Dendritic cell treated with granulocyte-macrophage colony-stimulating factor and Interleukin-4, amounts not matched to agents 40 ng/mL and 50 ng/mL, for 4 days (primary cell): ENCODE measurements around the gene ANKRD30B.
"Not testable (repeated sequence)": the region's sequence is repeated elsewhere in the genome, so short reads cannot be mapped to it uniquely, and the experiment has no call there.

Experiments
- H3K27ac Mint-ChIP-seq: one replicate; pipeline ENCODE4 v1.8.0; 2022; ENCODE audit warnings: mild to moderate bottlenecking, mixed read lengths
- H3K27me3 Mint-ChIP-seq: one replicate; pipeline ENCODE4 v1.8.0; 2022; ENCODE audit warnings: mild to moderate bottlenecking, mixed read lengths
- H3K36me3 Mint-ChIP-seq: one replicate; pipeline ENCODE4 v1.8.0; 2022; ENCODE audit warnings: low read depth, mixed read lengths
- H3K4me1 Mint-ChIP-seq: one replicate; pipeline ENCODE4 v1.8.0; 2022; ENCODE audit warnings: low read depth, mixed read lengths
- H3K4me3 Mint-ChIP-seq: one replicate; pipeline ENCODE4 v1.8.0; 2022; ENCODE audit warnings: mild to moderate bottlenecking, moderate library complexity, mixed read lengths
- H3K9me3 Mint-ChIP-seq: one replicate; pipeline ENCODE4 v1.8.0; 2022; ENCODE audit warnings: mixed read lengths
- intact Hi-C: fragments of 100-400 bp; cut with micrococcal nuclease; formaldehyde crosslinking; loops from one replicate; pipeline ENCODE4 v1.15.0; 2022

The ANKRD30B gene, protein sequence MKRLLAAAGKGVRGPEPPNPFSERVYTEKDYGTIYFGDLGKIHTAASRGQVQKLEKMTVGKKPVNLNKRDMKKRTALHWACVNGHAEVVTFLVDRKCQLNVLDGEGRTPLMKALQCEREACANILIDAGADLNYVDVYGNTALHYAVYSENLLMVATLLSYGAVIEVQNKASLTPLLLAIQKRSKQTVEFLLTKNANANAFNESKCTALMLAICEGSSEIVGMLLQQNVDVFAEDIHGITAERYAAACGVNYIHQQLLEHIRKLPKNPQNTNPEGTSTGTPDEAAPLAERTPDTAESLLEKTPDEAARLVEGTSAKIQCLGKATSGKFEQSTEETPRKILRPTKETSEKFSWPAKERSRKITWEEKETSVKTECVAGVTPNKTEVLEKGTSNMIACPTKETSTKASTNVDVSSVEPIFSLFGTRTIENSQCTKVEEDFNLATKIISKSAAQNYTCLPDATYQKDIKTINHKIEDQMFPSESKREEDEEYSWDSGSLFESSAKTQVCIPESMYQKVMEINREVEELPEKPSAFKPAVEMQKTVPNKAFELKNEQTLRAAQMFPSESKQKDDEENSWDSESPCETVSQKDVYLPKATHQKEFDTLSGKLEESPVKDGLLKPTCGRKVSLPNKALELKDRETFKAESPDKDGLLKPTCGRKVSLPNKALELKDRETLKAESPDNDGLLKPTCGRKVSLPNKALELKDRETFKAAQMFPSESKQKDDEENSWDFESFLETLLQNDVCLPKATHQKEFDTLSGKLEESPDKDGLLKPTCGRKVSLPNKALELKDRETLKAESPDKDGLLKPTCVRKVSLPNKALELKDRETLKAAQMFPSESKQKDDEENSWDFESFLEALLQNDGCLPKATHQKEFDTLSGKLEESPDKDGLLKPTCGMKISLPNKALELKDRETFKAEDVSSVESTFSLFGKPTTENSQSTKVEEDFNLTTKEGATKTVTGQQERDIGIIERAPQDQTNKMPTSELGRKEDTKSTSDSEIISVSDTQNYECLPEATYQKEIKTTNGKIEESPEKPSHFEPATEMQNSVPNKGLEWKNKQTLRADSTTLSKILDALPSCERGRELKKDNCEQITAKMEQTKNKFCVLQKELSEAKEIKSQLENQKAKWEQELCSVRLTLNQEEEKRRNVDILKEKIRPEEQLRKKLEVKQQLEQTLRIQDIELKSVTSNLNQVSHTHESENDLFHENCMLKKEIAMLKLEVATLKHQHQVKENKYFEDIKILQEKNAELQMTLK (N-terminal part only)

GRCh38 chr18:14747513-14748474 lies at the start of gene ANKRD30B:
Gene ANKRD30B, plus strand, starts transcription at chr18:14748172. Its CDS starts 248 bp downstream, at chr18:14748420.
- Mint-ChIP-seq H3K27ac (no peak within 1 kb of the TSS), H3K27me3 (peaks cover 14% of the 10 kb centered on the region), H3K4me1 (no peaks in the 10 kb centered on the region), H3K9me3 (peaks cover 7% of the 10 kb centered on the region), H3K4me3 (no peak within 1 kb of the TSS), H3K36me3 (no peaks in the 10 kb centered on the region)
- intact Hi-C loops, result no loop called here

DNA sequence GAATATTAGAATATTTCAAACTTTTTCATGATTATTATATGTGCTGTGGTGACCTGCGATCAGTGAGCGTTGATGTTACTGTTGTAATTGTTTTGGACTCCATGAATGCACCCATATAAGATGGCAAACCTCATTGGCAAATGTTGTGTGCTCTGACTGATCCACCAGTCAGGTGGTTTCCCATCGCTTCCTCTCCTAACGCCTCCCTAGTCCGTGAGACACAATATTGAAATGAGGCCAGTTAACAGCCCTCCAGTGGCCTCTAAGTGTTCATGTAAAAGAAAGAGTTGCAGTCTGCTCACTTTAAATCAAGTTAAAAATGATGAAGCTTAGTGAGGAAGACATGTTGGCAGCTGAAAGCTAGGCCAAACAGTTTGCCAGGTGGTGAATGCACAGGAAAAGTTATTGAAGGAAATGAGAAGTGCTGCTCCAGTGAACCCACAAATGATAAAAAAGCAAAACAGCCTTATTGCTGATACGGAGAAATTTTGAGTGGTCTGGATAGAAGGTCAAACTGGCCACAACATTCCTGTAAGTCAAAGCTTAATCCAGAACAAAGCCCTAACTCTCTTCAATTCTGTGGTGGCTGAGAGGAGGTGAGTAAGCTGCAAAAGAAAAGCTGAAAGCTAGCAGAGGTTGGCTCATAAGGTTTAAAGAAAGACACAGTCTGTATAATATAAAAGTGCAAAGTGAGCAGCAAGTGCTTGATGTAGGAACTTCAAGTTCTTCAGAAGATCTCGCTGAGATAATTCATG lies 46.5 kb upstream of the ANKRD30B start:
- H3K27ac Mint-ChIP-seq, H3K27me3 Mint-ChIP-seq, H3K9me3 Mint-ChIP-seq, H3K4me3 Mint-ChIP-seq, intact Hi-C loops, H3K36me3 Mint-ChIP-seq, H3K4me1 Mint-ChIP-seq: not testable (repeated sequence)

GRCh38 chr18:14709761-14710160 lies 38.2 kb upstream of the ANKRD30B start:
- H3K4me3 Mint-ChIP-seq, H3K9me3 Mint-ChIP-seq, intact Hi-C loops, H3K27me3 Mint-ChIP-seq, H3K27ac Mint-ChIP-seq, H3K36me3 Mint-ChIP-seq, H3K4me1 Mint-ChIP-seq: not testable (repeated sequence)

GRCh38 chr18:14721569-14721968 lies 26.4 kb upstream of the ANKRD30B start:
- intact Hi-C loops, H3K27ac Mint-ChIP-seq, H3K9me3 Mint-ChIP-seq, H3K4me3 Mint-ChIP-seq, H3K4me1 Mint-ChIP-seq, H3K27me3 Mint-ChIP-seq, H3K36me3 Mint-ChIP-seq: not testable (repeated sequence)

DNA sequence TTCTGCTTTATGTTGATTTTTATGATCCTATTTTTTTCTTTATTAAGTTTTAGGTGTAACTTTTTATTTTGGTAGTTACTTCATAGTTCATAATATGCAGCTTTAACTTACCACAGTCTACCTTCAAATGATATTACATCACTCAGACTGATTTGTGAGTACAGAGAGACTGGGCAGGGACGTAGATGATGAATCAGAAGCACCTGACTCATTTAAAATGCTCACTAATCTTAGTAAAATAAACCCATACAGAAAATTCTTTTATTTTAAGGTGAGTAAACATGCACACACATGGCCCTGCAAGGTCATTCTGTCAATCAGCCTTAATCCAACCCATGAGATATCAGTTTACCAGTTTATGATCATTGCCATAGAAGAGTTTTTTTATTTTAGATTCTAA lies 8.9 kb upstream of the ANKRD30B start:
- H3K36me3 Mint-ChIP-seq, intact Hi-C loops, H3K27me3 Mint-ChIP-seq, H3K9me3 Mint-ChIP-seq, H3K4me3 Mint-ChIP-seq, H3K27ac Mint-ChIP-seq, H3K4me1 Mint-ChIP-seq: not testable (repeated sequence)

GRCh38 chr18:14746897-14747296 lies 1.1 kb upstream of the ANKRD30B start:
- Mint-ChIP-seq H3K4me3 (no peak overlapping the region), H3K4me1 (no peaks in the 10 kb centered on the region), H3K36me3 (no peaks in the 10 kb centered on the region), H3K27me3 (peaks cover 14% of the 10 kb centered on the region), H3K27ac (no peak overlapping the region), H3K9me3 (peaks cover 7% of the 10 kb centered on the region)
- intact Hi-C loops, result no loop called here

DNA sequence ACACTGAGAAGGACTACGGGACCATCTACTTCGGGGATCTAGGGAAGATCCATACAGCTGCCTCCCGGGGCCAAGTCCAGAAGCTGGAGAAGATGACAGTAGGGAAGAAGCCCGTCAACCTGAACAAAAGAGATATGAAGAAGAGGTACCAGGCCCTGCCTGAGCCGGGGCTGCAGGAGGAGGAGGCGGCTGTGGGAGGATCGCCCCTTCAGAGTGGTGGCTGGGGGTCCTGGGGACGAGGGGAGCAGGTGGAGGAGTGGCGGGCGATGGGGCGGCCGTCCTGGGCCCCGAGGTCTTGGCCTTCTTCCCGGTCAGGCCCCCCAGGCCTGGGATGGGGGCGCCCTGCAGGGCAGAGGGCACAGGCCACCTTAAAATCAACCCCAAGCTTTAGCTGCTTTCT lies 524 bp downstream of the ANKRD30B start:
- Mint-ChIP-seq H3K36me3 (no peaks in the 10 kb centered on the region), H3K27me3 (peaks cover 14% of the 10 kb centered on the region), H3K27ac (no peak overlapping the region), H3K4me3 (no peak overlapping the region), H3K9me3 (peaks cover 7% of the 10 kb centered on the region), H3K4me1 (no peaks in the 10 kb centered on the region)
- intact Hi-C loops, result no loop called here

- H3K4me3 Mint-ChIP-seq, H3K36me3 Mint-ChIP-seq, intact Hi-C loops, H3K27ac Mint-ChIP-seq, H3K4me1 Mint-ChIP-seq, H3K9me3 Mint-ChIP-seq, H3K27me3 Mint-ChIP-seq: not testable (repeated sequence)
These were observed 15.6 kb downstream of the ANKRD30B start for GRCh38 chr18:14763566-14763965.

DNA sequence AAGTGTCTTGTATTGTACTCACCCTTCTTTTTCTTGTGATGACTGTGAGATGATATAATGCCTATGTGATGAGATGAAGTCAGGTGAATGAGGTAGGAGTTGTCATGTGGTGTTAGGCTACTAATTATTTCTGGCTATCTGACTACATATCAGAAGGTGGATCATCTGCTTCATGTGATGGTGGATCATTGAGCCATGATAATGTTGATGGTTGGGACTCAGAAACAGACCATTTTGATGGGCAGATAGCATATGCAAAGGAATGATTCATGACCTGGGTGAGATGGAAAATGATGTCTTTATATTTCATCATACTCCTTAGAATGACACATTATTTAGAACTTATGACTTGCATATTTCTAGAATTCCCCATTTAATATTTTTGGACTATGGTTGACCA lies 19.5 kb downstream of the ANKRD30B start:
- Mint-ChIP-seq H3K4me1 (no peaks in the 10 kb centered on the region), H3K27me3 (no peaks in the 10 kb centered on the region), H3K36me3 (no peaks in the 10 kb centered on the region), H3K9me3 (peaks cover 7% of the 10 kb centered on the region), H3K4me3 (no peak overlapping the region), H3K27ac (no peak overlapping the region)
- intact Hi-C loops, result no loop called here

DNA sequence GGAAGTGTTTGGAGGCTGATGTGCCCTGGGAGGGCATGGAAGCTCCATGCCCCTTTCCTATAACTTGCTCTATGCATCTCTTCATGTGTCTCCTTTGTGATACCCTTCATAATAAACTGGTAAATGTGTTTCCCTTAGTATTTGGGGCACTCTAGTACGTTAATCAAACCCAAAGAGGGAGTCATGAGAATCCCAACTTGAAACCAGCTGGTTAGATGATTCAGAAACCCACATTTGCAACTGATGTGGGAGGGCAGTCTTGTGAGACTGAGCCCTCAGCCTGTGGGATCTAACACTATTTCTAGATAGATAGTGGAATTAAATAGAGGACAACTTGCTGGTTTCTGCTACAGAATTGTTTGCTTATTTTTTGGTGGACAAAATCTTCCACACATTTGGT lies 20.3 kb downstream of the ANKRD30B start:
- Mint-ChIP-seq H3K27ac (no peak overlapping the region), H3K36me3 (no peaks in the 10 kb centered on the region), H3K27me3 (no peaks in the 10 kb centered on the region), H3K9me3 (peaks cover 7% of the 10 kb centered on the region), H3K4me1 (no peaks in the 10 kb centered on the region), H3K4me3 (no peak overlapping the region)
- intact Hi-C loops, result no loop called here

DNA sequence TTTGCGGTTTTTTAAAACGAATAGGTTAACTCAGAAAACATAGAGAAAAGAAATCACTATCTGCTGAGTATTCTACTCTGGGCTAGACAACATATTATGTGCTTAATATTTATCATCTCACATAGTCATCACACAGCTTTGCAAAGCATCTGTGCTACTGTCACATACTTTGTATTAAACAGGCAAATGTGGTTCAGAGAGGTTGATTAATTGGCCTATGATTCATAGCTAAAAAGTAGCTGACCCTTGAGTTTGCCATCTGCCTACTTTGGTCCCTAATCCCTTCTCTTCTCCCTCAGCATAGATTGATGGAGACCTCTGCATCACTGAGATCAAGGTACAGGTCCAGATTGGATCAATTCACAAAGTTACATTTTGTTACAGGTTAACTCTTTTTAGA lies 21.4 kb downstream of the ANKRD30B start:
- Mint-ChIP-seq H3K36me3 (no peaks in the 10 kb centered on the region), H3K4me1 (no peaks in the 10 kb centered on the region), H3K27me3 (no peaks in the 10 kb centered on the region), H3K27ac (no peak overlapping the region), H3K4me3 (no peak overlapping the region), H3K9me3 (peaks cover 7% of the 10 kb centered on the region)
- intact Hi-C loops, result no loop called here

DNA sequence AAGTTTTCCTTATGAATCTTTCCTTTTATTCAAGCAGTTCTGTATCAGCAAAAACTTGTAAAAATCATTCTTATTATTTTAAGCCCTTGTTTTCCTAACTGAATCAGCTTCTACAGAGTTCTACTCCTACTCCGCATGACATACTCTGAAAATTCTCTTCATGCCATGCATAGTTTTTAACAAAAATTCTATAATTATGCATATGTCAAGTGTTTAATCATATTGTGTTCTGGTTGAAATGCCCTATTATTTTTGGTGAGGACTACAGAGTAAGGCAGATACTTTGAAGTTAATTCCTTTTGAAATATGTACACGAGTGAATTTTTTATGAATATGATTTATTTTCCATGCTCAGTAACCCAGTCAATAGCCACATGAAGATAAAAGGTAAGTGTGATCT lies 28.8 kb downstream of the ANKRD30B start:
- intact Hi-C loops, result loop anchor here (2.0 kb wide), 1 partner anchor 20 kb away; no protein-coding TSS in a partner anchor
- Mint-ChIP-seq H3K27me3 (no peaks in the 10 kb centered on the region), H3K9me3 (peaks cover 15% of the 10 kb centered on the region), H3K36me3 (no peaks in the 10 kb centered on the region), H3K4me3 (no peak overlapping the region), H3K27ac (no peak overlapping the region), H3K4me1 (no peaks in the 10 kb centered on the region)
